ENCODE results near the gene BEST4.

DNA sequence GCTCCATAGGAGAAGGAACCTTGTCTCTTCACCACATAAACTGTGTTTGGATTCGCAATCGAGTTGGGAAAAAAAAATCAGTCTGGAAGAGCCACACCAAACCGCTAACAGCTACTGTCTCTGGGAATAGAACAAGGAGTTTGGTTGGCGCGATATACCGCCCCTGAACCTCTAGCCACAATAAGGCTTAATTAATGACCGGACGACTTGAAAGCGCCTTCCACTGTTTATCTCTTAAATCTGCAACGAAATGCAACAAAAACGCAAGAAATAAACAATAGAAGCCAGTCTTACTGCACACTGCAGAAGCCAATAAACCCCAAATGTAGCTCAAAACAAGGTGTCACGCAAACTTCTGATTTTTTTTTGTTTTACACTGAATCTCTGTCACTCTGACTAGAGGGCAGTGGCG, 31.2 kb upstream of the BEST4 start:
- TF ChIP-seq CTCF (IDR thresholded peaks at IDR 0.05; ENCODE audit: borderline replicate concordance, extremely low read depth, low read length, poor library complexity, severe bottlenecking) (no peak), EZH2 (IDR thresholded peaks at IDR 0.05; ENCODE audit: borderline replicate concordance, low read depth, low read length, severe bottlenecking) (no peak)

Data from DND-41 (cell line).